SU-DHL-6 (cell line): ENCODE results near the gene ATP5PO.

ENCODE experiments used
- EZH2phosphoT487 ChIP-seq: fragments of 200-600 bp; sonication (generic), shearing (Covaris generic); conservative IDR thresholded peaks from 2 replicates; pipeline ENCODE4 v1.6.1; 2018; ENCODE audit warnings: mild to moderate bottlenecking, antibody characterized with exemption, low read length, moderate library complexity, mixed read lengths
- TF ChIP-seq, protein P1 (sequence below): fragments of 200-600 bp; sonication (generic); IDR thresholded peaks from one replicate; pipeline ENCODE4 v1.5.1; 2017; ENCODE audit warnings: antibody characterized with exemption, mild to moderate bottlenecking, low read length, moderate library complexity; ENCODE audit not compliant: insufficient read depth, poor library complexity, severe bottlenecking

DNA sequence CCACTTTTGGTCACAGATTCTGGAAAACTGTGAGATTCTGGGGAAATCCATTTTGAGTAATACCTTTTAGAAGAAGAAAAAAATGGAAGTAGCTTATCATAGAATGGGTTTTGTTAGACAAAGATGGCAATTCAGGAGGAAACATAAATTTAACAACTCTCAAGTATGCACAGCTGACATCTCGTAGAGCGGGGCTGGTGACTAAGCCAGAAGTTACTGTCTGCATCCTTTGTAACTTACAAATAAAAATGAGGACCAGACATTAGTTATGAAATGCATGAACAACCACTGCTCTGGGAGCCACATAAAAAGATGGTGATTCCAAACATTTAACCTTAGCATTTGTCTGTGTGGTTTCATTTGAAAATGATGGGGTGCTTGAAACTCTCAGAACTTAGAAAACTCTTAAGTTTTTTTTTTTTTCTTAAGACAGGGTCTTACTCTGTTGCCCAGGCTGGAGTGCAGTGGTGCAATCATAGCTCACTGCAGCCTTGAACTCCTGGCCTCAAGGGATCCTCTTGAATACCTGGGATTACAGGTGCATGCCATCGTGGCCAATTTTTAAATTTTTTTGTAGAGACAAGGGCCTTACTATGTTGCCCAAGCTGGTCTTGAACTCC lies 49.2 kb upstream of the ATP5PO start:
- TF ChIP-seq, protein P1, sequence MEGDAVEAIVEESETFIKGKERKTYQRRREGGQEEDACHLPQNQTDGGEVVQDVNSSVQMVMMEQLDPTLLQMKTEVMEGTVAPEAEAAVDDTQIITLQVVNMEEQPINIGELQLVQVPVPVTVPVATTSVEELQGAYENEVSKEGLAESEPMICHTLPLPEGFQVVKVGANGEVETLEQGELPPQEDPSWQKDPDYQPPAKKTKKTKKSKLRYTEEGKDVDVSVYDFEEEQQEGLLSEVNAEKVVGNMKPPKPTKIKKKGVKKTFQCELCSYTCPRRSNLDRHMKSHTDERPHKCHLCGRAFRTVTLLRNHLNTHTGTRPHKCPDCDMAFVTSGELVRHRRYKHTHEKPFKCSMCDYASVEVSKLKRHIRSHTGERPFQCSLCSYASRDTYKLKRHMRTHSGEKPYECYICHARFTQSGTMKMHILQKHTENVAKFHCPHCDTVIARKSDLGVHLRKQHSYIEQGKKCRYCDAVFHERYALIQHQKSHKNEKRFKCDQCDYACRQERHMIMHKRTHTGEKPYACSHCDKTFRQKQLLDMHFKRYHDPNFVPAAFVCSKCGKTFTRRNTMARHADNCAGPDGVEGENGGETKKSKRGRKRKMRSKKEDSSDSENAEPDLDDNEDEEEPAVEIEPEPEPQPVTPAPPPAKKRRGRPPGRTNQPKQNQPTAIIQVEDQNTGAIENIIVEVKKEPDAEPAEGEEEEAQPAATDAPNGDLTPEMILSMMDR = no peak
- no peak for TF ChIP-seq EZH2phosphoT487
